Measurements from ENCODE around the gene CNTROB.
A peak's percentile ranks its signal among the peaks of the same experiment; 100 is the strongest.

The CNTROB gene

GRCh38 chr17:7931709-7932482 lies at the start of gene CNTROB, which contains the start of gene TRAPPC1:
Gene CNTROB (plus strand): TSS chr17:7932206. CDS start chr17:7933080, 874 bp downstream.
Gene TRAPPC1 (minus strand): TSS chr17:7931946. CDS start chr17:7931829, 117 bp downstream.
- DNase-seq (ENCODE audit: insufficient read length, low spot score): peak; percentile 98

DNA sequence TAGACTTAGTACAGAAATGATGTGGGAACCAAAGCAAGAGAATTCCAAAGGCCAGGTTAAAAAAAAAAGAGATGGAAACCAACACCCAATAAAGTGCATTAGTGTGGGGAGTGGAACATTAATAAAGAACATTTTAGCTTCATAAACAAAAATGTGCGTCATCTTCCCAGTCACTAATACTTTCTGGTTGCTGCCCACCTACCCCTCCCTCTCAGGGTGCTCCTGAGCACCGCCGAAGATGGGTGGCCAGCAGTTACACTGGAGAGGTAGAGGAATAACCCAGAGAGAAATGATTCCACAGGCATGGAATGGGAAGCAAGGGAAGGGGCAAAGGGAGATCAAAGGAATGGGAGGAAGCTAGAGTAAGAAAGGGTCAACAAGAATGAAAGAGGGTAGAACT lies 49.4 kb upstream of the CNTROB start:
- FAIRE-seq: no peak
- DNase-seq (ENCODE audit: insufficient read length, low spot score): no peak
- TF ChIP-seq, protein P1, sequence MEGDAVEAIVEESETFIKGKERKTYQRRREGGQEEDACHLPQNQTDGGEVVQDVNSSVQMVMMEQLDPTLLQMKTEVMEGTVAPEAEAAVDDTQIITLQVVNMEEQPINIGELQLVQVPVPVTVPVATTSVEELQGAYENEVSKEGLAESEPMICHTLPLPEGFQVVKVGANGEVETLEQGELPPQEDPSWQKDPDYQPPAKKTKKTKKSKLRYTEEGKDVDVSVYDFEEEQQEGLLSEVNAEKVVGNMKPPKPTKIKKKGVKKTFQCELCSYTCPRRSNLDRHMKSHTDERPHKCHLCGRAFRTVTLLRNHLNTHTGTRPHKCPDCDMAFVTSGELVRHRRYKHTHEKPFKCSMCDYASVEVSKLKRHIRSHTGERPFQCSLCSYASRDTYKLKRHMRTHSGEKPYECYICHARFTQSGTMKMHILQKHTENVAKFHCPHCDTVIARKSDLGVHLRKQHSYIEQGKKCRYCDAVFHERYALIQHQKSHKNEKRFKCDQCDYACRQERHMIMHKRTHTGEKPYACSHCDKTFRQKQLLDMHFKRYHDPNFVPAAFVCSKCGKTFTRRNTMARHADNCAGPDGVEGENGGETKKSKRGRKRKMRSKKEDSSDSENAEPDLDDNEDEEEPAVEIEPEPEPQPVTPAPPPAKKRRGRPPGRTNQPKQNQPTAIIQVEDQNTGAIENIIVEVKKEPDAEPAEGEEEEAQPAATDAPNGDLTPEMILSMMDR (IDR thresholded peaks at IDR 0.05; ENCODE audit: insufficient read depth, missing control alignments): no peak

More at GRCh38 chr17:7931709-7932482, at the start of gene CNTROB, which contains the start of gene TRAPPC1:
- FAIRE-seq: no peak
- TF ChIP-seq, protein P1 (IDR thresholded peaks at IDR 0.05; ENCODE audit: insufficient read depth, missing control alignments): no peak

DNA sequence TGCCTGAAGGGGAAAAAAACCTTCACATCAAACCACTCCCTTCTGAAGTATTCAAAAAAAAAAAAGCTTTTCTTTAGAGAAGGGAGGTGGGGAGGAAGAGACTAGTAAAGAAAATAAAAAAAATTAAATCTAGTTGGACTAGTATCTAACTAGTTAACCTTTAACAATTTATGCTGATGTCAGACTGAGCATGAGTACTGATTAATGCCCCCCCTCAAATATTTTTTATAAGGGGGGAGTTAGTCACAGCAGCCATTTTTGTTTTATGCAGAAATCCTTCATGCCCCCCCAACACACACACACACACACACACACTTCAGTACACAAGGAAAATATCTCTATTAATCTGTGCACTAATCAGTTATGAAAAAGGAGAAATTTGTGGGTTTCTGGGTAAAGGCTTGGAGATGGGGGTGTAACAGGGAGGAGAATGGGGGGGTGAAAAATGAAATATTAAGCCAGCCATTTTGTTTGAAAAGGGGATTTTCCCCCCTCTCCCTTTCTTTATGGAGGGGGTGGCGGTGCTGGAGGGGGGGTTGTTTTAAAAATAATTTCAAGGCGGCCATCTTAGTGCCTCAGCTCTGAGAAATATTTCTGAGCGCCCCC lies 48.1 kb upstream of the CNTROB start:
- FAIRE-seq (no peak), DNase-seq (ENCODE audit: insufficient read length, low spot score) (no peak)
- TF ChIP-seq, protein P1 (IDR thresholded peaks at IDR 0.05; ENCODE audit: insufficient read depth, missing control alignments): no peak

DNA sequence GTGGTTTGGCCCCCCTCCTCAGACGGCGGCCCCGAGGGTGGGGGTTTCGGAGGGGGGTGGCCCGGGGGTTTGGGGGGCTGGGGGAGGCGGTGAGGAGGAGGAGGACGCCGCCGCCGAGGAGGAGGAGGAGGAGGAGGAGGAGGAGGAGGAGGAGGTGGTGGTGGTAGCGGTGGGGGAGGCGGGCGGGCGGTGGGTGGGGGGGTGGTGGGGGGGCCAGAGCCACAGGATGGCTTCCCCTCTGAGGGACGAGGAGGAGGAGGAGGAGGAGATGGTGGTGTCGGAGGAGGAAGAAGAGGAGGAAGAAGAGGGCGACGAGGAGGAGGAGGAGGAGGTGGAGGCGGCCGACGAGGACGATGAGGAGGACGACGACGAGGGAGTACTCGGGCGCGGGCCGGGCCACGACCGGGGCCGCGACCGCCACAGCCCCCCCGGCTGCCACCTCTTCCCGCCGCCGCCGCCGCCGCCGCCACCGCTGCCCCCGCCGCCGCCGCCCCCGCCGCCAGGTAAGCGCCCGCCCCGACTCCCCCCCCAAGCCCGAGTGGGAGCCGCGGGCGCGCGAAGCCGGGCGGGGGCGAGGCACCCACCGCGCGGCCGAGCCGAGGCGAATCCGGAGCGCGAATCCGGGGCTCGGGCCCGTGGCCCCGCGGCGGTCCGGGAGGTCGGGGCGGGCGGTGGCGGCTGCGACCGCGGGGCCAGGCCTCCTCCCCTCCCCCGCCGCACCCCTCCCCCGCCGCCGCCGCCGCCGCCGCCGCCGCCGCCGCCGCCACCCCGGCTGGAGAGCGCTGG lies 47.2 kb upstream of the CNTROB start:
- TF ChIP-seq, protein P1 (IDR thresholded peaks at IDR 0.05; ENCODE audit: insufficient read depth, missing control alignments): no peak
- FAIRE-seq: no peak

DNA sequence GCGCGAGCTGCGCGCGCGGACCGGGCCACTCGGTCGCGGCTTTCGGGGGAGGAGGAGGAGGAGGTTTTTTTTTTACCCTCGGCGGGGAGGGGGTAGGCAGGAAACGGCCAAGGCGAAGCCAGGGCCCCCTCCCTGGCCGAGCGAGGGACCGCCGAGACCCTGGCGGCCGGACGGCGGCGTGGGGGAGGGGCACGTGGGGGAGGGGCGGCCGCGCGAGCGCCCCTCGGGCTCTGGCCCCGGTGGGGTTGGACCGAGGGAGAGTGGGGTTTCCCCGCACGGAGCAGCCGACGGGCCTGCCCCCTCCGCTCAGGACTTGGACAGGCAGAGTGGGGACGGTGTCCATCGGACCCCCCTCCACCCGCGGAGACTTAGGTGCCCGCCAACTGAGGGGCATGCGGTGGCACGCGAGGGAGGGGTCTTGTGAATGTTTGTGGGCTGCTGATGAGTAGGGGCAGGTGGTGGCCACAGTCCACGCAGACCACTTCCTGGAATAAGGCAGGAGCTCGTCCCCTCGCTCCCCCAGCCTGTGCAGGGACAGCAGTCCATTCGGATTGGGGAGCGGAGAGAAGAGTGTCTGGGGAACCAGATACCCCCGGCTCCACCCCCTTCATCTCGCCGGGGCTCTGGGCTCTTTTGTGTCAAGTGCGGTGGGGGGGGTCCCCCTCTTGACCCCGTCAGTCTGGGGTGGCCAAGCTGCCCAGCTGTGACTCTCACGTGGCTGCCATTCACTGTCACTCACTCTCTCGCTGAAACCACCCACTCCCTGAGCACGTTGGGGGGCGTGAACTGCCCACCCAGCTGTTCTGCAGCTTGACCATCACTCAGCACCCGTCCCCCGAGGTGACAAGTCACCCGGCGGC lies 46.4 kb upstream of the CNTROB start:
- TF ChIP-seq, protein P1 (IDR thresholded peaks at IDR 0.05; ENCODE audit: insufficient read depth, missing control alignments): no peak
- DNase-seq (ENCODE audit: insufficient read length, low spot score) (no peak), FAIRE-seq (no peak)

More for the DNA sequence above, 47.2 kb upstream of the CNTROB start:
- DNase-seq (ENCODE audit: insufficient read length, low spot score): no peak

- TF ChIP-seq, protein P1 (IDR thresholded peaks at IDR 0.05; ENCODE audit: insufficient read depth, missing control alignments): no peak
- FAIRE-seq (no peak), DNase-seq (ENCODE audit: insufficient read length, low spot score) (no peak)
Measured at GRCh38 chr17:7886227-7887037, 45.6 kb upstream of the CNTROB start.
